Choroid plexus epithelial cell (primary cell): Measurements from ENCODE around the gene ABLIM2.

Experiments
- DNase-seq: peaks from one replicate; pipeline ENCODE4 v3.0.0-alpha.2; 2010; ENCODE audit warnings: low read depth
- H3K4me3 ChIP-seq: 2 replicates; pipeline ENCODE4 v1.5.1; 2011; ENCODE audit warnings: low read depth, mild to moderate bottlenecking, control low read depth, low read length, moderate library complexity
- TF ChIP-seq, protein P1 (sequence below): conservative IDR thresholded peaks from 2 replicates; pipeline ENCODE4 v1.5.1; 2011; ENCODE audit warnings: low read depth, mild to moderate bottlenecking, control low read depth, inconsistent platforms, low read length, moderate library complexity

The ABLIM2 gene

DNA sequence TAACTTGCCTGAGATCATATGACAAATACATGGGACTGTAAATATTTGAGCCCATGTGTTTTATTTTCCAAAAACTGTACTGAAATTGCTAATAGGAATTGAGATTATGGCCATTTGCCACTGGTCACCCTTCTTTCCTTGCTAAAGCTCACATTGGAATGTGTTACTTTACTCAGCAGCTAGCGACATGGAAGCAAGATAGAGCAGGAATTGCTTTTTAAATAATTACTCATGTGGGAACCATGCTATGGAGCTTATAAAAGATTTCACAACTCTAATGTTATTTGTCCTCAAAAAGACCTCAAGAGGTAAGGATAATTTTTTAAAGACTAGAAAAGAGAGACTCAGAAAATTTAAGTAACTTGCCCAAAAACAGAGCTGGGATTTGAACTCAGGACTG is 170.2 kb downstream of the ABLIM2 start:
- no peak overlapping the region for H3K4me3 ChIP-seq
- TF ChIP-seq, protein P1, sequence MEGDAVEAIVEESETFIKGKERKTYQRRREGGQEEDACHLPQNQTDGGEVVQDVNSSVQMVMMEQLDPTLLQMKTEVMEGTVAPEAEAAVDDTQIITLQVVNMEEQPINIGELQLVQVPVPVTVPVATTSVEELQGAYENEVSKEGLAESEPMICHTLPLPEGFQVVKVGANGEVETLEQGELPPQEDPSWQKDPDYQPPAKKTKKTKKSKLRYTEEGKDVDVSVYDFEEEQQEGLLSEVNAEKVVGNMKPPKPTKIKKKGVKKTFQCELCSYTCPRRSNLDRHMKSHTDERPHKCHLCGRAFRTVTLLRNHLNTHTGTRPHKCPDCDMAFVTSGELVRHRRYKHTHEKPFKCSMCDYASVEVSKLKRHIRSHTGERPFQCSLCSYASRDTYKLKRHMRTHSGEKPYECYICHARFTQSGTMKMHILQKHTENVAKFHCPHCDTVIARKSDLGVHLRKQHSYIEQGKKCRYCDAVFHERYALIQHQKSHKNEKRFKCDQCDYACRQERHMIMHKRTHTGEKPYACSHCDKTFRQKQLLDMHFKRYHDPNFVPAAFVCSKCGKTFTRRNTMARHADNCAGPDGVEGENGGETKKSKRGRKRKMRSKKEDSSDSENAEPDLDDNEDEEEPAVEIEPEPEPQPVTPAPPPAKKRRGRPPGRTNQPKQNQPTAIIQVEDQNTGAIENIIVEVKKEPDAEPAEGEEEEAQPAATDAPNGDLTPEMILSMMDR = no peak
- peak; percentile 60 for DNase-seq

- DNase-seq = peak; percentile 85
- H3K4me3 ChIP-seq = no peak overlapping the region
- TF ChIP-seq, protein P1 = peak; percentile 95
These were observed 171.2 kb downstream of the ABLIM2 start for GRCh38 chr4:7987148-7987989.

- H3K4me3 ChIP-seq = peak overlapping the region; percentile 0
- DNase-seq = peak; percentile 62
- TF ChIP-seq, protein P1 = no peak
These were observed 172.6 kb downstream of the ABLIM2 start for GRCh38 chr4:7985891-7986441.

DNA sequence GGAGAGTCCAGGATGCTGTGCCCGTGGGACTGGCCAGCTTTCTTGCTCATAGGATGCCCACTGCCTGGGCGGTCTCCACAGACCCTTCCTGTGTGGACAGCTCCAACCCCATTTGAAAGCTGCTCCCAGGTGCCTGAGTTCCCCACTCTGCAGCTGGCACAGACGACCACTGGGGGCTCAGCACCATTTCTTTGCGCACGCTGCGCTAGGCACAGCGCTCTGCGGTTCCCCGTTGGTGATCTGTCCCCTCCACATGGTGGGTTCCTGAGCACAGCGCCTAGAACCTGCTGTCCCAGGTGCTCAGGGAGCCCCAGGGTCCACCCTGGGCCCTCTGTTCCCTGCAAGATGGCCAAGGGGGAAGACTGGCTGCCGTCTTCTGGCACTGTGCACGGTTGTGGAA is 173.5 kb downstream of the ABLIM2 start:
- TF ChIP-seq, protein P1 = no peak
- no peak for DNase-seq
- no peak overlapping the region for H3K4me3 ChIP-seq

DNA sequence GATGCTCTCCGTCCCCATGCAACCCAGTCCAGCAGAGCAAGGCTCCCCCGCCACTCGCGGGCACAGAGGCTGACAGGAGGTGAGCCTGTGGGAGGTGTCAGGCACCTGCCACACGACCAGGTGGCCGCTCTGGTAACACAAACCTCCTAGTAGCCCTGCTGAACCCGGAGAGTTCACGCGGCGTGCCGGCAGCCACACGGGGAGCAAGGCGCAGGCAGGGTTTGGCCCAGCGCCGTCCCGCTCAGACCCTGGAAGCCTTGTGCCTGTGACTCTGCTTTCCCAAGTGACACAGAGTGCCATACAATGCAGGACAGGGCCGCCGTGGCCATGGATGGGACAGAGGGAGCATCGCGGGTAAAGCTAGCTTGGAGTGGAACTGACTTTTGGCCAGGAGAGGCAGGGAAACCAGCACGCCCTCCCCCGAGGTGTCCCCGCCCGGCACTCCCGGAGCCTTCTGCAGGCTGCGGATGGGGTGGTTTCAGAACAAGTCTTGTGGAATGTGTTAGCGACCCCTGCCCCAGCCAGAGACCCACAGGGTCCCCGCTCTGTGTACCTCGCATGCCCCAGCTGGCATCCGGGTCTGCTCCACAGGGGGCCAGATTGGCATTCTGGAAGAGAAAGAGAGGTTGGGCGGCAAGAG is 174.2 kb downstream of the ABLIM2 start:
- DNase-seq = no peak
- TF ChIP-seq, protein P1 = no peak
- H3K4me3 ChIP-seq = no peak overlapping the region

GRCh38 chr4:7983296-7983695 is 175.3 kb downstream of the ABLIM2 start:
- DNase-seq = no peak
- TF ChIP-seq, protein P1 = no peak
- H3K4me3 ChIP-seq = no peak overlapping the region
